Activated naive CD4-positive, alpha-beta T cell treated with anti-CD3 and anti-CD28 coated beads, Interleukin-2, amount 50 U/mL, for 72 hours (primary cell): ENCODE data around the gene GP2. TPM values are rescaled to one million over a fixed set of nuclear protein-coding genes. Genes with fewer than 3 reads are reported as not detected.
"Not testable (repeated sequence)": the region's sequence is repeated elsewhere in the genome, so short reads cannot be mapped to it uniquely, and the experiment has no call there.

Experiments used
- ATAC-seq, 2 donors: fragments of 150-1000 bp; cut with Tn5 transposase; 2 replicates each; pipeline ENCODE4 v1.10.0; 2021; ENCODE audit warnings: mild to moderate bottlenecking in 2 of 2, moderate library complexity in 2 of 2
- DNase-seq, 2 donors: peaks; one replicate each; pipeline ENCODE4 v3.0.0; 2021 to 2022; ENCODE audit warnings: low spot score in 2 of 2
- H3K27ac Mint-ChIP-seq, 2 donors: one replicate each; pipeline ENCODE4 v1.8.0; 2022; ENCODE audit warnings: mild to moderate bottlenecking in 2 of 2, mixed read lengths in 2 of 2
- H3K36me3 Mint-ChIP-seq, 2 donors: one replicate each; pipeline ENCODE4 v1.8.0; 2022; ENCODE audit warnings: mixed read lengths in 2 of 2
- H3K9me3 Mint-ChIP-seq, 2 donors: one replicate each; pipeline ENCODE4 v1.8.0; 2022; ENCODE audit warnings: mixed read lengths in 2 of 2
- total RNA-seq, 2 donors: library from RNA; stranded (reverse); gene quantifications; one replicate each; pipeline ENCODE4 v1.2.3, GENCODE V29; 2022

Gene GP2
- total RNA-seq, 2 donors from 2014 or later, result not detected

DNA sequence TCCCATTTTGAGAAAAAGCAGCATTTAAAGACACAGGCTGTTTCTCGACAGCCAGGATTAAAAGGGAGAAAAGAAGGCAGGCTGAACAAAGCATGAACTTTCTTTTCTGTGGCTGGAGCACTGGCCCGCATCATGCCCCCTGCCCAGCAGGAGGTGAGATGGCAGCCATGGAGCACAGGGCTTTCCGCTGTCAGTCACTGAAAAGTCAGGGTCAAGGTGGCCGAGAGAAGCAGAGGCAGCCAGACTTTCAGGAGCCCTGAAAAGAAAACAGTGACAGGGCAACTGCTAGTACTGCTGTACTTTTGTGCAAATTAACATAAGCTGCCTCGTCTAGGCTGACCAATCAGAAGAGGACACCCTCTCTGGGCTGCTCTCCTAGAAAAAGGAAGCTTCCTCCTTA, 5.8 kb upstream of the GP2 start:
- ATAC-seq (no peak), DNase-seq (no peak)
- H3K27ac Mint-ChIP-seq, result peak overlapping the region in 1 of 2 donors; percentile 83
- H3K36me3 Mint-ChIP-seq, result no peaks in the 10 kb centered on the region
- H3K9me3 Mint-ChIP-seq, result peaks cover 0 to 6% of the 10 kb centered on the region in 2 donors

DNA sequence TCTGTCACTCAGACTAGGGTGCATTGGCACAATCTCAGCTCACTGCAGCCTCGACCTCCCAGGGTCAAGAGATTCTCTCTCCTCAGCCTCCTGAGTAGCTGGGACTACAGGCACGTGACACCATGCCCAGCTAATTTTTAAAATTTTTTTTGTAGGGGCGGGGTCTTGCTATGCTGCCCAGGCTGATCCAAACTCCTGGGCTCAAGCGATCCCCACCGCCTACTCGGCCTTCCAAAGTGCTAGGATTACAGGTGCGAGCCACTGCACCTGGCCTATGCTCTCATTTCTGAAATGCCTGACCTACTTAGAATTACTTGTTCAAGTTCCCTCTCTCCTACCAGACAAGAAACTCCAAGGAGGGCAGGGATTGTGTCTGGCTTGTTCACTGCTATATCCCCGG, 5.1 kb upstream of the GP2 start:
- H3K9me3 Mint-ChIP-seq, result peaks cover 0 to 6% of the 10 kb centered on the region in 2 donors
- ATAC-seq, result no peak
- H3K36me3 Mint-ChIP-seq, result no peaks in the 10 kb centered on the region
- no peak for DNase-seq
- no peak overlapping the region for H3K27ac Mint-ChIP-seq

DNA sequence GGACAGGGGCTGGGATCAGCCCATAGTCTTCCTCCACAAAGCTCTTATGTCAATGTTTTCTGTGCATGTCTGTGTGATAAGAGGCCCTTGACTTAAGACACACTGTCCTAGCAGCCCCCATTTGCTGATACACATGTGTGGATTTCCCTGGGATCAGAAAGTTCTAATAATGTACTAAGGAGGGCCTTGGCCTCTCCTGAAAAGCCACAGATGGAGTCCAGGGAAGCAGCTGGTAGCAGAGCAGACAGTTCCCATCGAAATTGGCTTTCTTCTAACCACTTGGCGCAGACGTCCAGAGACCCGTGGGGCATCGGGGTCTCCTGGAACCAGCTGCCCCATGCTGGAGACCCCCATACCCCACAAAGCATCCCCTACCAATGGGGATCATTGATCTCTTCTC, 4.3 kb upstream of the GP2 start:
- no peaks in the 10 kb centered on the region for H3K36me3 Mint-ChIP-seq
- H3K9me3 Mint-ChIP-seq, result peaks cover 0 to 6% of the 10 kb centered on the region in 2 donors
- DNase-seq (no peak), ATAC-seq (no peak)
- H3K27ac Mint-ChIP-seq, result no peak overlapping the region

DNA sequence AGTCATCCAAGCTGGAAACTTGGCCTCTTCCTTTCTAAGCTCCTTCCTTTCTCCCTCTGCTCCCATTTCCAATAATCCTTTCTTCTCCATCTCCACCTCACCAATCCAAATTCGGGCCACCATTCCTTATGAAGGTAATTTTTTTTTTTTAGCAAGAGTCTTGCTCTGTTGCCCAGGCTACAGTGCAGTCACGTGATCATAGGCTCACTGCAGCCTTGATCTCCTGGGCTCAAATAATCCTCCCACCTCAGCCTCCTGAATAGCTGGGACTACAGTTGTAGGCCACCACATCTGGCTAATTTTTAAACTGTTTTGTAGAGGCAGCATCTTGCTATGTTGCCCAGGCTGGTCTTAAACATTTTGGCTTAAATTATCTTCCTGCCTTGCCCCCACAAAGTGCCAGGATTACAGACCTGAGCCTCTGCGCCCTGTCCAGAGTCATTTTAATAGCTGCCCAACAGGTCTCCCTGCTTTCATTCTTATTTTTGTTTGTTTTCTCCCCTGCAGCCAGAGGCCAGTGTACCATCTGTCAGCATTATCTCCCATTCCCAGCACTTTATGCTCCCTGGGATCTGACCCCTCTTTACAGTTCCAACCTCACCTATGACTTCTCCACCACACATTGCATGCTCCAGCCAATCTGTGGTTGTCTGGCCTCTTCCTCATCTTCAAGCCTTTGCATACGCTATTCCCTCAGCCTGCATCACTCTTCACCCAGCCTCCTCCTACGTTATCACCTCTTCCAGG, 2.3 kb upstream of the GP2 start:
- ATAC-seq (no peak), DNase-seq (no peak)
- H3K27ac Mint-ChIP-seq, result no peak overlapping the region
- peaks cover 0 to 6% of the 10 kb centered on the region in 2 donors for H3K9me3 Mint-ChIP-seq
- H3K36me3 Mint-ChIP-seq, result no peaks in the 10 kb centered on the region

DNA sequence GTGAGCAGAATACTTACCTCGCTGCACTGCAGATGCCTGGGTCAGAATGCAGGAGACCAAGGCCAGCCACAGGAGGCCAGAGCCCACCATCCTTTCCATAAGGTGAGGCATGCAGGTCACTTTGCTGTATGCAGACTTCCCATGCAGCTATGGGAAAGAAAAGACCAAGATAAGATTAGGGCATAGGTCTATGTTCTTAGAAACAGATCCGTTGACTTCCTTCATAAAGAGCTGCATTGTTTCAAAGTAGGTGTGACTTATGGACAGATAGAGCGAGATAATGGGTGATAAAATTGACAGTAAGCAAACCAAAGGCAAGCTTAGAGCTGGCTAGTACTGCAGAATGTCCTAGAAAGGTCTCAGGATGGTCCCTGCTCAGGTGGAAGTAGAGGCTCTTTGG, 992 bp downstream of the GP2 start:
- Mint-ChIP-seq H3K9me3 (peaks cover 0 to 6% of the 10 kb centered on the region in 2 donors), H3K36me3 (no peaks in the 10 kb centered on the region), H3K27ac (no peak overlapping the region)
- DNase-seq, result no peak
- ATAC-seq, result no peak

DNA sequence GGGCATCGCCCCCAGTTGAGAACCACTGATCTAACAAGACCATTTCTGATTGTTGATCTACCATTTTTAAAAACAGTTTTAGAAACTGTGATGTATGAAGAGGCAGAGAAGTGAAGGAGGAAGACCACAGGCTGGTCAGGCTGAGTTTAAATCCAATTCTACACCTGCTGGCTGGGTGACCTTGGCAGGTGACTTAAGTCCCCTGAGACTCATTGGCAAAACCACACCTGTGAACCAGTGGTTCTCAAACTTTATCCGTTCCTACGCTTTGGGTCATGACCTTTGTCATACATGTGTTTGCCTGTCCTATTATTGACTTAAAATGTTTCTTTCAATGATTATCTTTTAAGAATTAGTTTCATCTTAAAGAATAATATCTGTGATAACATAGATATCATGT, 2.3 kb downstream of the GP2 start:
- ATAC-seq (no peak), DNase-seq (no peak)
- Mint-ChIP-seq H3K9me3 (peaks cover 0 to 6% of the 10 kb centered on the region in 2 donors), H3K27ac (no peak overlapping the region), H3K36me3 (no peaks in the 10 kb centered on the region)

DNA sequence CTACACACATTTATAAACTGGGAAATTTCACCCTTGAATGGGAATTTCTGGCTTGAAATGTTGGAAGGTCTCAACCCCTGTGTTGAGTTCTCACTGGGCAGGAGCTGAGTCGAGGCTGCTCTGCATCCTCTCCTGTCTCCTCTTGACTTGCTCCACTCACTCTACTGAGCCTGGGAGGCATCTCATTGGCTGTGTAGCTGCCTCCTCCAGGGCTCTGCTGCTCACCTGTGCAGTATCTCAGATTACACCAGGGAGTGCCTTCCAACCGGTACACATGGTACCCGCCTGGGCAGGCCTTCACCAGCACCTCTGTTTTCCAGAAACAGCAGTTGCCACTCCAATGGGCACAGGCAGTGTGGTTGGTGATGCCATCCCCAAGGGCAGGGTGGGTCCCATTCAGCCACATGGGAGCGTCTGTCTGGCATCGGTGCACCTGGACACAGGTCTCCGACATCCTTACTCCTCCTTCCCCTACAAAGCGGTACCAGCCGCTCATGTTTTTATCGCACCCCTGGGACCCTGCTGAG, 3.7 kb downstream of the GP2 start:
- H3K36me3 Mint-ChIP-seq, result no peaks in the 10 kb centered on the region
- no peak for DNase-seq
- no peak for ATAC-seq
- no peaks in the 10 kb centered on the region for H3K9me3 Mint-ChIP-seq
- no peak overlapping the region for H3K27ac Mint-ChIP-seq

DNA sequence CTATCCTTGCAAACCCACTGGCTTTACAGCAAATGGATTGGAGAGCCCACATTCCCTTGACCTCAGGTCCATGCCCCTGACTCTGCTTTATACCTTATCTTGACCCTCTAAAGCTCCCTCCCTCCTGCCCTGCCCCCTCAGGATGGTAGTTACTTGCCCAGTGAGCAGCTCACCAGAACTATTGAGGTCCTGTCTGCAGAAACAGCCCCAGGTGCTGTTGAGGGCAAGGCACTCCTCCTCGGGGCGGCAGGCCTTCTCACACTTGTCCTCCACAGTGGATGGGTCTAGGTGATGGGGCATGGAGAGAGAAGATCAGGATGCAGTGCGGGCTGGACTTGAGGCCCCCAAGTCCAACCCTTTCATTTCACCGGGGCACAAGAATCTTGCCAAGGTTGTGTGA, 4.6 kb downstream of the GP2 start:
- Mint-ChIP-seq H3K36me3 (no peaks in the 10 kb centered on the region), H3K9me3 (no peaks in the 10 kb centered on the region), H3K27ac (no peak overlapping the region)
- ATAC-seq (no peak), DNase-seq (no peak)

DNA sequence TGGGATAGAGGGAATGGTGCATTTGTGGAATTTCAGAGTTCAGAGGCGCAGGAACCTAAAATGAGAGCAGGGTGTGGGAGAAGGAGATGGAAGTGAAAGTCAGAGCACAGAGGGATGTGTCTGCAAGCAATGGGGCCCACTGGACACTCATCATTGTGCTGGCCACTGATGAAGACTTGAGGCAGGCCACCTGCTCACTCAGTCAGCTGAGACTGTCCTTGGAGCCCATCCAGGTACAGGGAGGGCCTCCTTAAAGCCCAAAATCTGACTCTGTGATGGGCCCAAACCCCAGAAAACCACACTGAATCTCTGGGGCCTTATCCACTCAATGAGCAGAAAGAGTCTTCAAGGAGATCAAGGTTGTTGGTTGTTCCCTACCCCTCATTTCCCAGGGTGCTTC, 5.6 kb downstream of the GP2 start:
- Mint-ChIP-seq H3K27ac (no peak overlapping the region), H3K9me3 (no peaks in the 10 kb centered on the region), H3K36me3 (no peaks in the 10 kb centered on the region)
- no peak for ATAC-seq
- DNase-seq, result no peak

DNA sequence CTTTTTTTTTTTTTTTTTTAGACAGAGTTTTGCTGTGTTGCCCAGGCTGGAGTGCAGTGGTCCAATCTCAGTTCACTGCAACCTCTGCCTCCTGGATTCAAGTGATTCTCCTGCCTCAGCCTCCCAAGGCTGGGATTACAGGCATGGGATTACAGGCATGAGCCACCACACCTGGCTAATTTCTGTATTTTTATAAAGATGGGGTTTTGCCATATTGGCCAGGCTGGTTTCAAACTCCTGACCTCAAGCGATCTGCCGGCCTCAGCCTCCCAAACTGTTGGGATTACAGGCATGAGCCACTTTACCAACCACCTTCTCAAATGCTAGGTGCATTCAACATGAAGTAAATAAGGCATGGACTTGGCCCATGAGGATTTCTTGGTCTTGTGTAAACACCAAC, 6.3 kb downstream of the GP2 start:
- H3K27ac Mint-ChIP-seq, H3K9me3 Mint-ChIP-seq, DNase-seq, H3K36me3 Mint-ChIP-seq, ATAC-seq: not testable (repeated sequence)

DNA sequence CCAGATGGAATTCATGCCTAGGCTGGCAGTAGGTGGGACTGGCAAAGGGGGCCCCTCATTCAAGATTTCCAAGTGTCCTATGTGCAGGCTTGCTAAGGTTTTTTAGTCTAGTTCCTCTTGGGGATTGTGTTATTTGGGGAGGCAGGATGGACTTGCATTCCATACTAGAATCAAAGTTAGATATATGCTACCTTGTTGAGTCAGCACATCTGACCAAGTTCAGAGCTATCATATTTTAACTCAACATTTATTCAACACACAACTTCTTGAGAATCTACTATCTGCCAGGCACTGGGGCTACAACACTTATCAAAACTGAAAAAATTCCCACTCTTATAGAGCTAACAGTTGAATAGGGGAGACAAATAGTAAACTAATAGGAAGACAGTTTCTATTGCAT, 6.7 kb downstream of the GP2 start:
- ATAC-seq (no peak), DNase-seq (no peak)
- Mint-ChIP-seq H3K36me3 (no peaks in the 10 kb centered on the region), H3K9me3 (no peaks in the 10 kb centered on the region), H3K27ac (no peak overlapping the region)

DNA sequence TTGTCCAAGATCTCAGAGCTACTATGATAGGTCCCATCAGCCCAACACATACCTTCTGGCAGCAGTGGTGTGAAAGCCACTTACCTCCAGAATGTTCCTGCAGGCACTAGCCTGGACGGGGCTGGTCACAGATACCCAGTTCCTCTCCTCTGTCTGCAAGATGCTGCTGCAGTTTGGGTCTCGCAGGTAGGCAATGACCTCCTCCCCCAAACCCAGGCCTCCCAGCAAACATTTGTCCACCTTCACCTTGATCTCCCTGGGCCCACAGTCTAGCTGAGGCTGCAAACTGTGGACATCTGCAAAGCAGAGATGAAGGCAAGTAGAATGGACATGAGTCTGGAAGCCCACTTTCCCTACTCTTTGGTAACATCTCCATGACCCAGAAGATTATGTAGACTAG, 7.1 kb downstream of the GP2 start:
- no peak for DNase-seq
- Mint-ChIP-seq H3K27ac (no peak overlapping the region), H3K9me3 (no peaks in the 10 kb centered on the region), H3K36me3 (no peaks in the 10 kb centered on the region)
- ATAC-seq, result no peak

DNA sequence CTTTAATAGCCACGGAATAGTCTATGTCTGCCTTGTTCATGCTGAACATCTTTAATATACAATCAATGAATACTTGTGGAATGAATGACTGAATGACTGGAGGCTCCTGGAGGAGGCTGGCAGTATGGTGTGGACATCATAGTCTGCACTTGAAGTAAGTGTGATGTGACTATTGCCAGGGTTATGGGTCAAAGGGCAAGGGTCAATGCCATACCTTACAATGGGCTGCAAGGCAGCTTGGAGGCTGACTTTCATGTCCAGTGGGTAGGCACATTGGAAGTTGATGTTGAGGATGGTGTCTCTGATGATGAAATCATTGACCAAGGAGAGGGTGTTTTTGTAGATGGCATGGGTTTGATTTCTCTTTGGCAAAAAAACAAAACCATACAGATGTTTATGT, 7.9 kb downstream of the GP2 start:
- ATAC-seq (no peak), DNase-seq (no peak)
- Mint-ChIP-seq H3K9me3 (no peaks in the 10 kb centered on the region), H3K27ac (no peak overlapping the region), H3K36me3 (no peaks in the 10 kb centered on the region)

DNA sequence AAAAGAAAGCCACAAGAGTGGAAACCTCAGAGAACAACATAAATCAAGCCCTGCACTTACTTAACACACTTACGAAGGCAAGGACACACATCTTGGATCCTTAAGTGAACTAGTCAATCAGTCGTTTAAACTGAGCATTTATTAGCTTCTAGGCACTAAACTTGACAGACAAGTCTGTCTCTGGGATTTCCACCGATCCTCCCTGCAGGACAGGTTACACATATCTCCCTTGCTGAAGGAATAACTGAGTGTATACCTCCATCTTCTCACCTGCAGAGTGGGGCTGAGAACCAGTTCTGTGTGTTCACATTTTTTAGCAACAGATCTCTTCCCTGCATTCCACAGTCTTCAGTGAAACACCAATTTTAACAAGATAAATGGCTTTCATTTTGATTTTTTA, 8.9 kb downstream of the GP2 start:
- peaks cover under 1% of the 10 kb centered on the region in 2 donors for H3K9me3 Mint-ChIP-seq
- DNase-seq (no peak), ATAC-seq (no peak)
- H3K27ac Mint-ChIP-seq, result no peak overlapping the region
- no peaks in the 10 kb centered on the region for H3K36me3 Mint-ChIP-seq

DNA sequence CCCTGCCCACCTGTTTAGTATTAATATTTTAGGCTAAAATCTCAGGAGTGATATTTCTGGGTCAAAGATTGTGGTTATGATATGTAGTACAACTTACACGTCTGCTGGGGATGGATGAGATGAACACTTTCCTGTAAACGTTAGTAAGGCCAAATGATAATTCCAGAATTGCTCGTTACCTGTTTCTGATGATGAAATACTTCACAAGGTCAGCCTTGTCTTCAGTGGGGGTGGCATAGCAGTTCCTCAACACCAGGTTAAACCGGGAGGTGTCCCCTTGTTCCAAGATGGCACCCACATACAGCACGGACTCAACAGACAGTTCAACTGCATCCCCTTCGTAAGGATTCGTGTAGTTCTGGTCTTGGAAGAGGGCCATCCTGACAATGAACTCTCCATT, 9.3 kb downstream of the GP2 start:
- DNase-seq, result no peak
- no peaks in the 10 kb centered on the region for H3K36me3 Mint-ChIP-seq
- peaks cover 4 to 5% of the 10 kb centered on the region in 2 donors for H3K9me3 Mint-ChIP-seq
- H3K27ac Mint-ChIP-seq, result no peak overlapping the region
- no peak for ATAC-seq

DNA sequence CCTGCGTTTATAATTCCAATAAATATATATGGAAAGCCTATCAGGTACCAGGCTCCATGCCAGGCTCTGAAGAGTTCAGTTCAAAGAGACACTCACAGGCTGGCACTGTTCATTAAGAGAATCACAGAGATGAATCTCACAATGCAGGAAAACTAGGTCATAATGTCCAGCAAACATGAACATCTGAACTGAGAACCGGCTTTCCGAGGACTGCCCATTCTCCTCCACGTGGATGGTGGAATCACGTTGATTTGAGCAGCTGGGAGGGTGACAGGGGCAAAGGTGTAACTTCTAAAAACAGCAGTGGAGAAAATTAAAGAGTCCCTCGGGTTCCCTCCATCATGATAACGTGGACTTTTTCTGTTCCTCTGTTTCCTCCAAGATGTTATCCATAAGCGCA, 10.2 kb downstream of the GP2 start:
- Mint-ChIP-seq H3K27ac (no peak overlapping the region), H3K9me3 (peaks cover 4 to 7% of the 10 kb centered on the region in 2 donors), H3K36me3 (no peaks in the 10 kb centered on the region)
- DNase-seq (no peak), ATAC-seq (no peak)

DNA sequence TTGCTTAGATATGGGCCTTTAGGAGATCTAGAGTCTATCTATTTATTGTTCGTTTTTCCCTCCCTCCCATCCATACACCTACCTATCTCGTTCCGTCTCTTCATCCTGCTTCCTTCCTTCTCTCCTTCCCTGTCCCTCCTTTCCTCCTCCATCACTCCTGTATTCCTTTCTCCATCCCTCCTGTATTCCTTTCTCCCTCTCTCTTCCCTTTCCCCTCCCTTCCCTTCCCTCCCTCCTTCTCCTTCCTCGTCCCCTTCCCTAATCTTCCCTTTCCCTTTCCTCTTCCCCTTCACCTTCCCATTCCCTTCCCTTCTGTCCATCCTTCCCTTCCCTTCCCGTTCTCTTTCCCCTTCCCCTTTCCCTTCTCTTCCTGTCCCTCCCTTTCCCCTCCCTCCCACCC, 10.6 kb downstream of the GP2 start:
- Mint-ChIP-seq H3K36me3 (no peaks in the 10 kb centered on the region), H3K9me3 (peaks cover 4 to 10% of the 10 kb centered on the region in 2 donors), H3K27ac (no peak overlapping the region)
- ATAC-seq (no peak), DNase-seq (no peak)

DNA sequence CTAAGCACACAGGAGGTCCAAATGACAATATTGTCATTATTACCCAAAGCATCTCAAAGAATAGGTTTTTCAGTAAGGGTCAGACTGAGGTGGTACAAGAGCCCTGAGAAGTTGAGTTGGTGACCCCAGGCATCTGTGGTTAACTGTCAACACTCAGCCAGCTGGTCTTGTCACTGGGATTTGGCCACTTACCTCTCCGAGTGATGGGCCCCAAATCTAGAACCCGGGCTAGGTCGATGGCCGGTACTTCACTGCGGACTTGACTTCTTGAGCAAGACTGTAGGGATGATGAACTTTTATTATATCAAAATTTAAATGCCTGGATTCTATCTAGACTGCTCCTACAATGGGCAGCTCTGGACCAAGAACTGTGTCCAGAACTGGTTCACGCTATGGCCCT, 11.5 kb downstream of the GP2 start:
- no peak for DNase-seq
- no peak for ATAC-seq
- Mint-ChIP-seq H3K36me3 (no peaks in the 10 kb centered on the region), H3K27ac (no peak overlapping the region), H3K9me3 (peaks cover 4 to 10% of the 10 kb centered on the region in 2 donors)
